Measurements from ENCODE around the gene TMEM263. TPM values are rescaled to one million over a fixed set of nuclear protein-coding genes. Genes with fewer than 3 reads are reported as not detected.
A peak's percentile ranks its signal among the peaks of the same experiment; 100 is the strongest.

Gene TMEM263
- total RNA-seq, 4 donors from 2014 or later: 4.6 to 11.9 (median 10.0) TPM

DNA sequence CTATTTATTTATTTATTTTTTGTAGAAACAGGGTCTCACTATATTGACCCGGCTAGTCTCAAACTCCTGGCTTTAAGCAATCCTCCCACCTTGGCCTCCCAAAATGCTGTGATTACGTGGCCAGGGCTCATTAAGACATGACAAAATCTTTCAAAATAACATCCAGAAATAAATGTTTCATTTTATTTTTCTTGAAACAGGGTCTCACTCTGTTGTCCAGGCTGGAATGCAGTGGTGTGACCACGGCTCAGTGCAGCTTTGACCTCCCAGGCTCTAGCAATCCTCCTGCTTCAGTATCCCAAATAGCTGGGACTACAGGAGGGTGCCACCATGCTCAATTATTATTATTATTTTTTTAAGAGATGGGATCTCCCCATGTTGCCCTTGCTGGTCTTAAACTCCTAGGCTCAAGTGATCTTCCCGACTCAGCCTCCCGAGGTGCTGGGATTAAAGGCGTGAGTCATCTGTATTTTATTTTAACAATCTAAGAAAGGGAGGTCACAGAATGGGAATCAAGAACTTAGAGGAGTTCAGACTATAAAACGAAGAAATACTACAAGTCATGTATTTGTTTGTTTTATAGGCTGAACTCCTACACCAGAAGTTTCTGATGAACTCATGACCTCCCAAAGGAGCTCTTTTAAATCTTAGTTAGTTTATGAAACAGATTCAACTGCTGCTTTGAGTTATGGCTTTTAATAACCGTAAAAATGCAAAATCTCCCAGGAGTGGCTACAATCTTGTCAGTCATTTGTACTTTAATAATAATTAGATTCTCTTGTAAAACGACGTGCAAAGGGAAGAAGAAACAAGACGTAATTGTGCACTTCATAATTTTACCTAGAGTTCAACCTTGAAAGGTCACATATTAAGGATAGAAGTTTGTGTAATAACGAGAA is 2.1 kb upstream of the TMEM263 start:
- DNase-seq (ENCODE audit: low spot score in 2 of 2): no peak
- TF ChIP-seq, protein P1, sequence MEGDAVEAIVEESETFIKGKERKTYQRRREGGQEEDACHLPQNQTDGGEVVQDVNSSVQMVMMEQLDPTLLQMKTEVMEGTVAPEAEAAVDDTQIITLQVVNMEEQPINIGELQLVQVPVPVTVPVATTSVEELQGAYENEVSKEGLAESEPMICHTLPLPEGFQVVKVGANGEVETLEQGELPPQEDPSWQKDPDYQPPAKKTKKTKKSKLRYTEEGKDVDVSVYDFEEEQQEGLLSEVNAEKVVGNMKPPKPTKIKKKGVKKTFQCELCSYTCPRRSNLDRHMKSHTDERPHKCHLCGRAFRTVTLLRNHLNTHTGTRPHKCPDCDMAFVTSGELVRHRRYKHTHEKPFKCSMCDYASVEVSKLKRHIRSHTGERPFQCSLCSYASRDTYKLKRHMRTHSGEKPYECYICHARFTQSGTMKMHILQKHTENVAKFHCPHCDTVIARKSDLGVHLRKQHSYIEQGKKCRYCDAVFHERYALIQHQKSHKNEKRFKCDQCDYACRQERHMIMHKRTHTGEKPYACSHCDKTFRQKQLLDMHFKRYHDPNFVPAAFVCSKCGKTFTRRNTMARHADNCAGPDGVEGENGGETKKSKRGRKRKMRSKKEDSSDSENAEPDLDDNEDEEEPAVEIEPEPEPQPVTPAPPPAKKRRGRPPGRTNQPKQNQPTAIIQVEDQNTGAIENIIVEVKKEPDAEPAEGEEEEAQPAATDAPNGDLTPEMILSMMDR (IDR thresholded peaks at IDR 0.05): no peak
- 56 to 60% methylated on average over 12 of the region's 12 CpGs for WGBS, 2 donors
- no peak overlapping the region for H3K4me3 ChIP-seq (ENCODE audit: low read depth, poor library complexity, severe bottlenecking)
- intact Hi-C loops (cut with DNase I; ENCODE audit: low total_unique reads): no loop called here

DNA sequence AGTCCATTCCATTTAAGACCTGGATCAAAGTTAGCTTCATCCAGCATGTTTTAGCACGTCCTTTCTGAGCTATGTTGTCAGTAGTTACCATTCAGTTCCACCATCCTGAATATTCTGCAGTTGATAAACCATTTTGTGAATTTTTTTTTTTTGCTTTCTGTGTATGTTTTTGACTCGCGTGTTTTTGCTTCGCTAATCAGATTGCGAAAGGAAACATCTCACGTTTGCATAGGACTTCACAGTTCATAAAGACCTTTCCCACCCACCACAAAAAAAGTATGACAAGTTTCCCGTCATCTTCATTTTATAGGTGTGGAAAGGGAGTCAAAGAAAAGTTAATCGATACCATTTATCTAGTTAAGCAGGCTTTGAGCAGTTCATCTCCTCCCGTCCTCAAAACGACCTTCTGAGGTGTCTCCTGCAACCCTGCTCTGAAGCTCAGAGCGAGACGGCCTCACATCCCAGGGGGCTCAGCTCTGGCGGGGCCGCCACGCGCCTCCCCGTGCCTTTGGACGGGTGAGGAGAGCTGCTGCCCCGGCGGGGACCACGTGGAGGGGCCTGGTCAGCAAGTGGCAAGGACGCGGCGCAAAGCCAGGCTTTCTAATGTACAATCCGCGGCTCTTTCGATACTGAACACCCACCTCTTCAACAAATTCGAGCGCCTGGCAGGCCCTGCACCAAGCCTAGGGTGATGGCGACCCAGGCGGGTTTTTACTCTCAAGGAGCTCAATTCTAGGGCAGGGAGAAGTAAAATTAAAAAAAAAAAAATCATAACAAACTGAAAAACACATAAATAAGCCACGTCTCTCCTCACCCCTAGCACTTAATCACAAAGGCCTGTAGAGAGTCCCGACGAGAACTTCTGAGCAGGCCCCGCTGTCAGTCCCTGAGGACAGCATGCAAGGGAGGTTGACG is 988 bp upstream of the TMEM263 start:
- WGBS, 2 donors: 30 to 40% methylated on average over 36 of the region's 36 CpGs
- H3K4me3 ChIP-seq (ENCODE audit: low read depth, poor library complexity, severe bottlenecking): peak overlapping the region; percentile 85
- no peak for TF ChIP-seq POLR2A (IDR thresholded peaks at IDR 0.05)
- TF ChIP-seq, protein P1 (IDR thresholded peaks at IDR 0.05): no peak
- peak; percentile 29 to 89 for DNase-seq (ENCODE audit: low spot score in 2 of 2)
- intact Hi-C loops (cut with DNase I; ENCODE audit: low total_unique reads): no loop called here

DNA sequence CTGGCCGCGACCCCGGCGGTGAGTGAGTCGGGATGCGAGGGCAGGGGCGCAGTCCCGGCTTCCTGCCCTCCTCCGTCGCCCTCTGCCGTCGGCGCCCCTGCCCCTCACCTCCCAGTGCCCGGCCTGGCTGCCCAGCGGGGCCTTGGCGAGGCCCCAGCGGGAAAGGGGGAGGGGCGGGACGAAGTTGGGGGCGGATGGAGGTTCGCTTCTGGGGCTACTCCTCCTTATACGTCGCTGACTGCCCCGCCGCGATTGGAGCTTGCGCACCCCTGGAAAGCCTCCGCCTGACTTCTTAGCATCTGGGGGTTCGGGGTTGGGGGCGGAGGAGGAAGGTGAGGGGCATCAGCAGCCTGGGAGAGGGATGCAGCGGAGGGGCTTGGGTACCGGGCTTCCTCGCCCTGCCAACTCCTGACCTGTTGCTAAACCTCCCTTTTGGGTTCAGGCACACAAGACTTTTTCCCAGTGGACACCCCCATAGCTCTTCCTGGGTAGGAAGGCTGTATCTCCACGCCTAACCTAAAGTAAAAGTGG is 406 bp downstream of the TMEM263 start:
- peak; percentile 59 to 93 for DNase-seq (ENCODE audit: low spot score in 2 of 2)
- no peak for TF ChIP-seq POLR2A (IDR thresholded peaks at IDR 0.05)
- TF ChIP-seq, protein P1 (IDR thresholded peaks at IDR 0.05): no peak
- 0 to 1% methylated on average over 17 to 27 of the region's 34 CpGs for WGBS, 2 donors
- H3K4me3 ChIP-seq (ENCODE audit: low read depth, poor library complexity, severe bottlenecking): peak overlapping the region; percentile 85
- intact Hi-C loops (cut with DNase I; ENCODE audit: low total_unique reads): no loop called here

DNA sequence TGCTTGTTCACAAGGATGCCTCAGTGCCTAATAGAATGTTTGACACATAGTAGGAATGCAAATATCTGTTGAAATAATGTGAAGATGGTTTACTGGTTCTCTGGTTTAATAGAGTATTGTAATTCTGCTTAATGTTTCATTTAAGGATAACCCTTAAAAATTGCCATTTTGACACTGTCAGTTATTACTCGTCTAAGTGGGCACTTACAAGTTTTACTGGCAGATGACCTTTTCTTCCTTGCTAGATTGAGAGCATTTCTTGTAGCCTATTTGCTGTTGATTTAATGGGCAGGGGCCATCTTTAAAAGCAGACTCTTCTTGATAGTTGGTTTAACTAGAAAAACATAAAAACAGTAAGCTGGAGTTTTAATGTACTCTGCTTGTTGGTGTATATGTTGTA is 1.9 kb downstream of the TMEM263 start:
- intact Hi-C loops (cut with DNase I; ENCODE audit: low total_unique reads): no loop called here
- no peak for DNase-seq (ENCODE audit: low spot score in 2 of 2)
- 6 to 18% methylated on average over 1 of the region's 1 CpG for WGBS, 2 donors
- H3K4me3 ChIP-seq (ENCODE audit: low read depth, poor library complexity, severe bottlenecking): no peak overlapping the region
- TF ChIP-seq, protein P1 (IDR thresholded peaks at IDR 0.05): no peak
- TF ChIP-seq POLR2A (IDR thresholded peaks at IDR 0.05): no peak

DNA sequence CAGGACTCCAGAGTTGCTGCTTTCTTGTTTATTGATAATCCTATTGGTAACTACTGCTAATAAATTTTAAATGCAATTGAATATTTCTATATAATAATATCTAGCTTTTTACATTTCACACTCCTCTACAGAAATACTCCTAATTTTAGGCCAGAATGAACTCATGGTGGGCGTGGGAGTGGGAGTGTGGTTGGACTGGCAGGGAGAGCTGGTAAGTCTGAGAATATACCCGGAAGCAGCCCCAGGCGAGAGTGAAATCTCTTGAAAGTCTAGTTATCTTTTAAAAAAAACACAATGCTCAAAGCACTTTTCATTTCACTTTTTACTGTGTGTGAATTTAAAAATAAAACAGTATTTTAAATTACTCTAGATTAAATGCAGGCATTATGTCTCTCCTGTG is 4.7 kb downstream of the TMEM263 start:
- no peak overlapping the region for H3K4me3 ChIP-seq (ENCODE audit: low read depth, poor library complexity, severe bottlenecking)
- WGBS, 2 donors: 62 to 66% methylated on average over 3 of the region's 3 CpGs
- TF ChIP-seq, protein P1 (IDR thresholded peaks at IDR 0.05): no peak
- TF ChIP-seq POLR2A (IDR thresholded peaks at IDR 0.05): no peak
- no peak for DNase-seq (ENCODE audit: low spot score in 2 of 2)
- intact Hi-C loops (cut with DNase I; ENCODE audit: low total_unique reads): no loop called here
